Measurements from ENCODE around the gene MPV17.
"Not testable (repeated sequence)": the region's sequence is repeated elsewhere in the genome, so short reads cannot be mapped to it uniquely, and the experiment has no call there.

MPV17 gene

GRCh38 chr2:27322301-27322765 lies 564 bp downstream of the MPV17 start:
- DNase-seq: no peak

DNA sequence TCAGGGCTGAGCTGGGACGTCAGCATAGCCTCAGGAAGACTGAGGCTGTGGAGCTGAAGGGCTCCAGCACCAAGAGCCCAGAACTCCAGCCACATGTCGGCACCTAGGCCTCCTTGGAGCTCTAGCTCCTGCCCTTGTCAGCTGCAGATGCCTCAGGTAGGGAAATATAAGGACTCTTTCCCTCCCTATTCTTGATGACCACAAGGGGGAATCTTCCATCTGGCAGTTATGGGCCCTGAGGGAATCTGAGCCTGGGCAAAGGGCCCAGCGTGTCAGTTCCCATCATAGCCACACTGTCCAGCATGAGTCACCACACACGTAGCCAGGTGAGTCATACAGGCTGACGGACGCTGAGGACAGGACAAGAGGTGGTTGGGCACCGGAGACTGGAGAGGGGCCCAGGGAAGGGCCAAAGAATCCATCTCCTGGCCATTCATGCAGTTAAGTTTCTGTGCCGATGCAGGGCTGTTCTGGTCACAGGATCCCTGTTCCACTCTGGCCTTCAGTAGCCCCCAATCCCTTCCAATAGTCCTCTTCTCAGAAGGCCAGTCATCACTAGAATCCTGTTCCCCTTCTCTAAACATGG lies 1.8 kb downstream of the MPV17 start:
- DNase-seq: no peak

DNA sequence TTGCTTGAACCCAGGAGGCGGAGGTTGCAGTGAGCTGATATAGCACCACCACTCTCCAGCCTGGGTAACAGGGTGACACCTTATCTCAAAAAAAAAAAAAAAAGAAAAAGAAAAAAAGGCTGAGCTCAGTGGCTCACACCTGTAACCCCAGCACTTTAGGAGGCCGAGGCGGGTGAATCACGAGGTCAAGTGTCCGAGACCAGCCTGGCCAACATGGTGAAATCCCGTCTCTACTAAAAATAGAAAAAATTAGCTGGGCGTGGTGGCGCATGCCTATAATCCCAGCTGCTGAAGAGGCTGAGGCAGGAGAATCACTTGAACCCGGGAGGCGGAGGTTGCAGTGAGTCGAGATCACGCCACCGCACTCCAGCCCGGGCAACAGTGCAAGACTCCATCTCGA lies 3.1 kb downstream of the MPV17 start:
- not testable (repeated sequence) for DNase-seq

DNA sequence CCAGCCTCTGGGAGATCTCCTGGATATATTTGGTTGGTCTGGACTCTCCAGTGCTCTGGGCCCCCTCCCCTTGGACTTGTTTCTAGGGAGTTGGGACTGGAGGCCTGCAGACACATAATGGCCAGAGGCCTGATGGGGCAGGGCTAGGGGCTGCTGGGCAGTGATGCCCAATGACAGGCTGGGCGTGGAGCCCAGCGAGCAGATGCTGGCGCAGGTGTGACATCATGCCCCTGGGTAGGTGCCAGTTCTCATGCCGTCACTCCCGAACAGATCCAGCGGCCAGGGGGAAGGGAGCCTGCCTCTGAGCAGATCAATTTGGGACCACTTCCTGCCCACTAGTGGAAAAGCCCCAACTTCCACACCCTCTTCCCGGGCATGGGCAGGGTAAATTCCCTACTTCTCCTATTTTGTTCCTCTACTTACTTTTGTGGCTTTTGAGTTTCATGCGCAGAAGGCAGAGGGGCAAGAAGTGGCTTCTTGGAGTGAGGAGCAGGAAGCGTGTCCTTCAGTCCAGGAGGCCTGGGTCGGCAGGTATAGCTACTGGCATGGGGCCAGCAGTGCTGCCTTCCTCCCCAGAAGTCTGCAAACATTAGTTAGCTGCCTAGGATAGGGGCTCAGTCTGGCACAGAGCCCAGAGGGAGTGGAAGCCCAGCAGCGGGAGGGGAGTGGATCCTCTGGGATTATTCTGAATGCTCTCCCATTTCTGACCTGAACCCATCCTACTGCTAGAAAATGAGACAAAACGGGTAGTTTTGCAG lies 6.1 kb downstream of the MPV17 start:
- no peak for DNase-seq

DNA sequence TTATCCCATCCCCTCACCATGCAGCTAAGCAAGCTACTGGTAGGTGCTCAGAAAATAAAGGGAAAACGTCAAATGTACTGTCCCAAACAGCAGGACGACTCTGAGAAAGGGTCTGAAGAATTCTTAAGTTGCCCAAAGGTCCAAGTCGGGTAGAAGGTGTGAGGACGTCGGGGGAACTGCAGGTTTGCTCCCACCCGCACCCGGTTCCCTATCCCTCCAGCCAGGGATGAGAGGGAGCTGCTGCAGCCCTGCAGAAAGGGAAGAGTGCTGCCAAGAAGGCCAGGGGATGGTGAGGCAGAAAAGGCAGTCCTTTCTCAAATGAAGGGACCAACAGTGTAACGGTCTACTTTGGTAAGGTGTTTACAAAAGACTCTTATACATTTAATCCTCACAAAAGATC lies 7.8 kb downstream of the MPV17 start:
- DNase-seq: no peak

DNA sequence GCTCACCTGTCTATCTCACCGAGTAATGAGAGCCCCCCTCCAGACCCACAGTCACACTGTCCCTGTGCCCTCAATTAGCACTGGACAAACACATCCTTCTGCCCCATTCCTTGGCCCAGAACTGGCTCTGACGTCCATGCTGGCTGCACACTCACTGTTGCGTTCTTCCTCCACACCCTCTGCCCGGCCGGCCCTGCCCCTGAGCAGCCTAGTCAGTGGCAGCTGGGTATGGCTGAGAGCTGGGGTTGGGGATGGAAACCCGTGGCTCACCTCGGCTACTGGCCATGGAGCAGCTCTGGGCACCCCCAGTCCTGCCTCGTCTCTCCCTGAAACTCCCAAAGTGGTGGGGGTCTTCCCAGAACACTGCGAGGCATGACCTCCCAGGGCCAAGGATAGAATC lies 8.2 kb downstream of the MPV17 start:
- DNase-seq: no peak

DNA sequence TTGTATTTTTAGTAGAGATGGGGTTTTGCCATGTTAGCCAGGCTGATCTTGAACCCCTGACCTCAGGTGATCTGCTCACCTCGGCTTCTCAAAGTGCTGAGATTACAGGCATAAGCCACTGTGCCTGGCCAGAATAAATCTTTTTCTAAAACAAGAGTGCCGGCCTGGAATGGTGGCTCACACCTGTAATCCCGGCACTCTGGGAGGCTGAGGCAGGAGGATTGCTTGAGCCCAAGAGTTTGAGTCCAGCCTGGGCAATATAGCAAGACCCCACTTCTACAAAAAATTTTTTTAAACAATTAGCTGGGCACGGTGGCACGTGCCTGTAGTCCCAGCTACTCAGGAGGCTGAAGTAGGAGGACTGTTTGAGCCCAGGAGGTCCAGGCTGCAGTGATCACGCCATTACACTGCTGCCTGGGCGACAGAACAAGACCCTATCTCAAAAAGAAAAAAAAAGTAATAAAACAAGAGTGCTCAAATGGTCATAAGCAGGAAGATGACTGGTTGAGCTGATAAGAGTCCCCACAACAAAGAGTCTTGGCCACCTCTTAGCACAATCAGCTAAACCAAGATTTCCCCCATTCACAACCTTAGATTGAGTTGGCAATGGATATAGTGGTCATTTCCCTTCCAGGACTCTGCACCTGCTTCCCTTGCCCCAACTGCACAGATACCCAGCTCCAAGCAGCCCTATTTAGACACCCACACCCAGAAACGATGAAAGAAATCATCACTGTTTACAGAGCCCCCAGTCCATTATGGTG lies 8.8 kb downstream of the MPV17 start:
- DNase-seq: no peak

GRCh38 chr2:27312152-27312551 lies 10.7 kb downstream of the MPV17 start:
- no peak for DNase-seq

DNA sequence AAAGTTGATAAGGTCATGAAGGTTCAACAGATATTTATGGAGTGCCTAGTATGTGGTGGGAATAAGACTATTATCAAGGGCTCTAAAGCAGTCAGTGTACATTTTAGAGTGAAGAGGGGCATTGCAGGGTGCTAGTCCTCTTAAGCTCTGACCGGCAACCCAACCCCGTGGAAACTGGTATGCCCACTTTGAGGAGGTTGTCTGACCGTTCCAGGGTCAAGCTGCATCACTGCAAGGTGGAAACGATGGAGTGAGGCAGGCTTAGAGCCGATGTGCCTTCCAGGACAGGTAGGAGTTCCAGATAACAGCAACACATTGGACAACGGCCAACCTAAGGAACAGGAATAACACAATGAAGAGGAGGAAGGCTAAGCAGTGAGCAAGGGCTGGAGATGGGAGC lies 13.2 kb downstream of the MPV17 start:
- no peak for DNase-seq

DNA sequence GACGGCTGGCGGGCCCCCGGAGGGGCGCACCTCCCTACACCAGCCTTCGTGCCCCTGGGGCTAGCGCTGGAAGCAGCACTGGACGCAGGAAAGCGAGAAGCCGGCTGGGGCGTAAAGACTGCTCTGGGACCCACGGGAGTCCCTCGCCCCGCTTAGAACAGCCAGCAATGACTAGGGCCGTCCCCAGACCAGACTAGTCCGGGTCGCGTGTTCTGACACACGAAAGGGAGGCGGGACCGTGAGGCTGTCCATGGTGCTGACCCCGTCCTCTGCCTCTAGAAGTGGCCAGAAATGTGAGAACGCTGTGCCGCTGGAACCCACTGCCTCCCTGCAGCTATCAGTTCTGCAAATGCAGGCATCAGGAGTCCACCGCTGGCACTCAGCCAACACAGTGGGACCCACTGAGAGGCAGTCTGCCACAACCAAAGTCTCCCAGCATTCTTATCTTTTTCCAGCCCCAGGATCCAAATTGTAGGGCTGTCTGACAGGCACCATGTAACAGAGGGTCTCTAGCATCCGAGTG lies 14.5 kb downstream of the MPV17 start, which contains the start of gene UCN:
UCN (minus strand) TSS at position 87 of the 523 bp plus-strand sequence. CDS start 550 bp downstream, outside the sequence.
- no peak for DNase-seq

DNA sequence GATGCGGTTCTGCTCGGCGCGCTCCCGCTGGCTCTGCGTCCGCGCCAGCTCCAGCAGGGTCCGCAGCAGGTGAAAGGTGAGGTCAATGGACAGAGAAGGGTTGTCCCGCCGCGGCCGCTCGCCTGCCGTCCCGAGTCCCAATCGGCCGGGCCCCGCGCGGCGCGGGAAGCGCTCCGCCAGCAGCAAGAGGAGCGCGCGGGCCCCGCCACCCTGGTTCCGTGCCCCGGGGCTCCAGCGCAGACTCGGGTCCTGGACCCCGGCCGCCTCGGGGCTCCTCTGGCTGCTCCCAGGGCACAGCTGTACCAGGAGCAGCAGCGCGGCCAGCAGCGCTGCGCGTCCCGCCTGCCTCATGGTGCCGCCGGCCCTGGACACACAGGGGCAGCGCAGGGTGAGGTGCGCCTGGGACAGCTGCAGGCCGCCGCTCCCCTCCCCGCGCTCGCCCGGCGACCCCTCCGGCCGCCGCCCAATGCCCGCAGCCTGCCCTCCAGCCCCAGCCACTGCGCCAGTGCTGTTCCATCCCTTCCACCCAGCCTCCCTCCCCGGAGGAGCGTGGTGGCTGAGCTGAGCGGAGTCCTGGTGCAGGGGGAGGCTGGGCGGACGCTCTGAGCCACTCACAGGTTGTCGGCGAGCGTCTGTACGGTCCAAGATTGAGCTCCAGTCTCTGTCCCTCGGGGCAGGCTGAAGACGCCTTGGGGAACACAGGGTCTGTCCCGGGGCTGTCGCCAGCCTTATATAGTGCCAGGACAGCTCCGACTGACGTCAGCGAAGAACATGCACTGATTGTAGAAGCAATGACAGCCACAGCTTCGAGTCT lies 15.1 kb downstream of the MPV17 start:
- DNase-seq: no peak

DNA sequence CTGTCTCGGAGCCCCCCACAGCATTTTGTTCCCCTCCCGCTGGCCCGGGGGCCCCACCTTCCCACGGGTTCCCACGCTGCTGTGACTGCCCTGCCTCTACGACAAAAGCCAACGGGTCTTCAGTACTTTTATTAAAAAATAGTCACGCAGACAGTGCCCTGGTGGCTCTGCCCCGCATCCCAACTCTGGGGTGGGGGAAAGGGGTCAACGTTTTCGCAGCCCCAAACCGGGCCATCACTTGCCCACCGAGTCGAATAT lies 15.7 kb downstream of the MPV17 start:
- no peak for DNase-seq

DNA sequence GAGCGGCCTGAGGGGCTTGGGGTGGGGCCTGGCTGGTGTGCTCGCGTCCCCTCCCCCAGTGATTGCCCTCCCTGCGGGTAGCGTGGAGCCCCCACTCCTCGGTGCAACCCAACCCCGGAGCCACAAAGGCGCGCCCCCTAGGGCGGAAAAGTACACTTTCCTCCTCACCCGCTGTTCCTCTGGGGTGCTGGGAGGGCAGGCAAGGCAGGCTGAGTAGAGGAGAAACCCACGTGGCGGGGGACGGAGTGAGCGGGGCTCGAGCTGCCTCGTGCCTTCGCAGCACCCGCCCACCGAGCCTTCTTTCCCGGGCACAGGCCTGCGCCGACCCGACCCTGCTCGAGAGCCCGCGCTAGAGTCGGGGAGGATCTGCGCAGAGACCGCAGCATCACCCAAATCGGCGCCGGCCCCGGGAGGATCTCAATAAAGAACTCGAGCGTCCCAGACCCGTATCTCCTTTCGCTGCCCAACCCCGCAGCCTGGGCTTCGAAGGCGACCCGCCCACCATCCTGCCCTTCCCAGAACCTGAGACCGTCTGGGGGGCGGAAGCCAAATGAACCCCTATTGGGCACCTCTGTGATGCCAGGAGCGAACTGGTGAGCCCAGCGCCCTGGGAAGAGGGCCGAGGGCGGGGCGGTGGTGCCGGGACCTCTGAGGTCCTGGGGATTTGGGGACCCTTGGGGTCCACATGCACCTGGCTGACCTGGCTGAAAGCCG lies 16.2 kb downstream of the MPV17 start:
- DNase-seq: peak; percentile 51

- DNase-seq: no peak
Observed at GRCh38 chr2:27306136-27306535, 16.8 kb downstream of the MPV17 start.

DNA sequence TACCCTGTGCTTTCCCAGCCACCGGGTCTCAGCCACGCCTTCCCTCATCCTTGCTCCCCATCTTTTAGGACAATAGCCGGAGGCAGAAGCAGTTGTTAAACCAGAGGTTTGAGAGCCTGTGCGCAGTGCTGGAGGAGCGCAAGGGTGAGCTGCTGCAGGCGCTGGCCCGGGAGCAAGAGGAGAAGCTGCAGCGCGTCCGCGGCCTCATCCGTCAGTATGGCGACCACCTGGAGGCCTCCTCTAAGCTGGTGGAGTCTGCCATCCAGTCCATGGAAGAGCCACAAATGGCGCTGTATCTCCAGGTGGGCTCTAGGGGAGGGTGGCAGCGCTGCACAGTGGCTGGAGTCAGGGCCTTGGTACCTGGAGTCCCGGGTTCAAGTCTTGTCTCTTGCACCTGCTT lies 17.4 kb downstream of the MPV17 start:
- DNase-seq: no peak

DNA sequence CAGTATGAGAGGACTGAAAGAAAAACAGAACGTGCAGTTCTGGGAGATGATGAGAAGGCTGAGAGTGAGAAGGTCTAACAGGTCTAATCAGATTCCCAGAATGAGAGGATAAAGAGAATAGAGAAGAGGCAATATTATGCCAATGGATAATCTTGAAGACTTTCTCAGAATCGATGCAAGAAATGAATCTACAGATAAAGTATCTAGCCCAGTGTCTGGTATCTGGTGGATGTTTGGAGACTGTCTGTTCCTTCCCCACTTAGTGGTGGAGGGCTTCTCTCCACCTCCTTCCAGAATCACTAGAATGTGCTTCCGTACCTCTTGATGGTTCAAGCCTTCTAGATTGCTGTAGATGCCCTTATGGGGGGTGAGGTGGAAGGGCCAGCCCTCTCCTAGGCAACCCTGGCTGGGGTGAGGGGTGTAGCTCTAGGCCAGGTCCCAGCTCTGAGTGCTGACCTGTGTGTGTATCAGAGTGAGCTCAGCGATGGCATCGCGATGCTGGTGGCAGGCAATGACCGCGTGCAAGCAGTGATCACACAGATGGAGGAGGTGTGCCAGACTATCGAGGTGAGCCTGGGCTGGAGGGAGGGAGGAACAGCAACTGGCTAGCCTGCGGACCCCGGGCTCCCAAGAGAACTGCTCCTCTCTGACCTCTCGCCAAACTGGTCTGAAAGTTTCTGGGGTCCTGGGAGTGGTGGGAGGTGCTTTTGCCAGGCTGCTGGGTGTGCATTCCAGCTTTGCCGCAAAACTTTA lies 18.2 kb downstream of the MPV17 start:
- DNase-seq: no peak

- no peak for DNase-seq
Observed at GRCh38 chr2:27303093-27304025, 19.5 kb downstream of the MPV17 start.

- DNase-seq: not testable (repeated sequence)
Observed at GRCh38 chr2:27300606-27301005, 22.3 kb downstream of the MPV17 start.

GRCh38 chr2:27298391-27299080 lies 24.4 kb downstream of the MPV17 start:
- DNase-seq: no peak

GRCh38 chr2:27297195-27297594 lies 25.7 kb downstream of the MPV17 start:
- DNase-seq: no peak

Data from stimulated activated CD4-positive, alpha-beta T cell treated with anti-CD3 and anti-CD28 coated beads, Interleukin-4, amount 100 ng/mL, for 1 hour (primary cell).